Ammon's horn (tissue), 1 donor: Measurements from ENCODE around the gene OTUD1.
"Not testable (repeated sequence)": the region's sequence is repeated elsewhere in the genome, so short reads cannot be mapped to it uniquely, and the experiment has no call there.

Experiments
- DNase-seq: peaks from one replicate; pipeline ENCODE4 v3.0.0-alpha.2; 2016; ENCODE audit warnings: low spot score

OTUD1 gene

GRCh38 chr10:23438547-23439451 lies at the start of gene OTUD1:
TSS of gene OTUD1 (plus strand) at chr10:23439075. CDS start at chr10:23439458, 383 bp downstream.
- DNase-seq: peak; percentile 96

GRCh38 chr10:23390408-23390807 lies 48.5 kb upstream of the OTUD1 start:
- not testable (repeated sequence) for DNase-seq

GRCh38 chr10:23390809-23391208 lies 48.1 kb upstream of the OTUD1 start:
- DNase-seq: no peak

GRCh38 chr10:23391821-23392220 lies 47.1 kb upstream of the OTUD1 start:
- no peak for DNase-seq

GRCh38 chr10:23395017-23395416 lies 43.9 kb upstream of the OTUD1 start:
- DNase-seq: no peak

GRCh38 chr10:23396695-23397094 lies 42.2 kb upstream of the OTUD1 start:
- no peak for DNase-seq

GRCh38 chr10:23399701-23400144 lies 39.2 kb upstream of the OTUD1 start:
- peak; percentile 8 for DNase-seq

- DNase-seq: no peak
These were observed 36.0 kb upstream of the OTUD1 start for GRCh38 chr10:23402856-23403255.

GRCh38 chr10:23403278-23403677 lies 35.6 kb upstream of the OTUD1 start:
- no peak for DNase-seq

- no peak for DNase-seq
These were observed 35.2 kb upstream of the OTUD1 start for GRCh38 chr10:23403719-23404118.

- DNase-seq: no peak
These were observed 34.4 kb upstream of the OTUD1 start for GRCh38 chr10:23404461-23404980.

GRCh38 chr10:23405540-23405939 lies 33.3 kb upstream of the OTUD1 start:
- no peak for DNase-seq

GRCh38 chr10:23406409-23406808 lies 32.5 kb upstream of the OTUD1 start:
- DNase-seq: no peak

- no peak for DNase-seq
These were observed 30.4 kb upstream of the OTUD1 start for GRCh38 chr10:23408330-23408976.

GRCh38 chr10:23412223-23412622 lies 26.7 kb upstream of the OTUD1 start:
- no peak for DNase-seq

- DNase-seq: no peak
These were observed 25.2 kb upstream of the OTUD1 start for GRCh38 chr10:23413629-23414089.

- no peak for DNase-seq
These were observed 24.2 kb upstream of the OTUD1 start for GRCh38 chr10:23414658-23415057.

- DNase-seq: no peak
These were observed 21.6 kb upstream of the OTUD1 start for GRCh38 chr10:23417254-23417653.

GRCh38 chr10:23418051-23418681 lies 20.7 kb upstream of the OTUD1 start:
- DNase-seq: no peak

GRCh38 chr10:23419201-23419600 lies 19.7 kb upstream of the OTUD1 start:
- DNase-seq: no peak

GRCh38 chr10:23419655-23420329 lies 19.1 kb upstream of the OTUD1 start:
- DNase-seq: no peak

- no peak for DNase-seq
These were observed 17.5 kb upstream of the OTUD1 start for GRCh38 chr10:23421397-23421796.
